NCI-H1105 treated with DMSO at 0.1 percent for 48 hours (cell line): ENCODE results near the gene RNF133.

Experiments used
- DNase-seq: peaks from one replicate; lab custom pipeline; 2025; lab: John Stamatoyannopoulos, UW

Gene RNF133, protein sequence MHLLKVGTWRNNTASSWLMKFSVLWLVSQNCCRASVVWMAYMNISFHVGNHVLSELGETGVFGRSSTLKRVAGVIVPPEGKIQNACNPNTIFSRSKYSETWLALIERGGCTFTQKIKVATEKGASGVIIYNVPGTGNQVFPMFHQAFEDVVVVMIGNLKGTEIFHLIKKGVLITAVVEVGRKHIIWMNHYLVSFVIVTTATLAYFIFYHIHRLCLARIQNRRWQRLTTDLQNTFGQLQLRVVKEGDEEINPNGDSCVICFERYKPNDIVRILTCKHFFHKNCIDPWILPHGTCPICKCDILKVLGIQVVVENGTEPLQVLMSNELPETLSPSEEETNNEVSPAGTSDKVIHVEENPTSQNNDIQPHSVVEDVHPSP

GRCh38 chr7:122699017-122699416, at the start of gene RNF133:
Gene RNF133, minus strand, starts transcription at chr7:122699117. Its CDS starts 199 bp downstream, at chr7:122698918.
- no peak for DNase-seq

- DNase-seq, result no peak
Observed at GRCh38 chr7:122748195-122748594, 49.3 kb upstream of the RNF133 start.

- DNase-seq, result peak; percentile 93
Observed at GRCh38 chr7:122746948-122747347, 48.0 kb upstream of the RNF133 start.

GRCh38 chr7:122743211-122743610, 44.3 kb upstream of the RNF133 start:
- DNase-seq, result peak; percentile 12

DNA sequence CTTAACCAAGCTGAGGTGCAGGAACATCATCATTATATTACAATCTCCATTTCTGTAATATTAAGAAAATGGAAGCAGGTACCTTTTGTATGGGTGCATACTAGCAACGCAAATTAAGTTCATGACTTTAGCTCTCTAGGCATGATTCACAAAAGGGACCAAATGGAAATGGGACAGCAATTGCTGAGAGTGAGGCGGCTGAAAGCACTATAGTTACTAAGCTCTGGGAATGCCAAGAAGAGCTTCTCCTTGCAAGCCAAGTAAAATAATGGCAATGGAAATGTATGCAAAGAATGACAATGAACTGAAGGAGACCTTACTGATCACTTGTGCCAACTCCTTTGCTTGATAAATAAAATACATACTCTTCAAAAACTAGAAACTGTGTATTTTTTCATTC, 40.0 kb upstream of the RNF133 start:
- DNase-seq, result no peak

- DNase-seq, result no peak
Observed at GRCh38 chr7:122736183-122736582, 37.3 kb upstream of the RNF133 start.

DNA sequence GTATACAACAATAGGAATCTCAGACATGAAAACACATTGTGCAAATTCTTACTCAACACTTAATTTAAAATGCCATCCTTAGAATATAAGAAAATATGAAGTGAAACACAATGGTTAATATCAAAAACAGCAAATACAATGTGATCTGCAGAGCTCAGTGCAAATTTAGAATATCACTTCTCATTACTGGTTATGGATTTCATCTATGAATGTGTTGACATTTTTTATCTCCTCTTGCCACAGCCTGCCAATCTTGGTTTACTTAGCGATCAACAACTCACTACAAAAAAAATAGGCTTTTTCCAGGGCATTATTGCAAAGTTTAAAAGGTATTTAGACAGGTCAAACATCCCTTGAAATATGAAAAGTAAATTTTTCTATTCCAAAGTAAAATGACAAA, 28.8 kb upstream of the RNF133 start:
- no peak for DNase-seq

DNA sequence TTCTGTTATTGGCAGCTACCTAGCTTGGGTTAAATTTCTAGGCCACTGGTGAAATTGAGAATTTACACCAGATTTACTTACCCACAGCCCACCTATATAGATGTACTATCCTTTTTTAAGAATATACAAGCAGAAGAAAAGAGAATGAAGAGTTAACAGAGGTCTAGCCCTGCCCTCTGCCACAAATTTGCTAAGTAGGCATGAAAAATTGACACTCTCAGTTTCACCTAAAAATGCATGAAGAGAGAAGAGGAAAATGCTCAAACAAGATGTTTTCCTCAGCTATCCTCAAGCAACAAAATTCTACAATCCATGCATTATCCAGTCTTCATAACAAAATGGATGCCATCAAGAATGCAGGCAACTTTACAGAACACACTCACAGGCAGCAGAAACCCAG, 28.4 kb upstream of the RNF133 start:
- DNase-seq, result no peak

DNA sequence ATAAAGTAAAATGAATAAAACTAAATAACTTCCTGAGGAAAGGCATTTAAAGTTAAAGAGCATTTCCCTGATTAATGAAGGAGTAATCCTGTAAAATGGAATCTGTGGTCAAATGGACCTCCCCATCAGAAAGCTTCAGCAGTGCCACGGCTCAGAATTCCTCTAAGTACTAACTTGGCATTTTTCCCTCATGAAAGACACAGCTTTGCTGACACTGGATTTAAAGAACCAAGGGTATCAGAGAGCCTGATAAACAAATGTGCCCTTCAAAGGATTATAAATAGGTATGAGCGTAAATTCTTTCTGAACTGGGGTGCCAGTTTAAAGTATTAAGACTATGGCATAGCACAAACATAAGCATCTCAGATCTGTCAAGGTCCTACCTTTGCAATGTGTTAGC, 28.0 kb upstream of the RNF133 start:
- no peak for DNase-seq

DNA sequence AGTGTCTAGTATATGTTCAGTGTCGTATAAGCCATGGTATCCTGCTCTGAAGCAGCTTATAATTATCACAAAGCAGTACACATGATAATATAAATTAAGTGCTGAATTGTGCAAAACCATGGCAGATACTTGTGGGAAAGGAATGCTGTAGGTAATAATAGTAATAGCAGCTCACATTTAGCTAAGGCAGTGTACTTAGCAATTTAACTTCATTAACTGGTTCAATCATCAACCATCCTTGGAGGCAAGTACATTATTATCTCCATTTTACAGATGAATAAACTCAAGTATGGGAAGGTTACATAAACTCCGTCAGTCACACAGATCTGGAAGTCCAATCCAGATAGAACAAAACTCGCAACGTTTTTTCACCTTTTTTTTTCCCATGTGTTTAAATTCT, 25.4 kb upstream of the RNF133 start:
- no peak for DNase-seq

GRCh38 chr7:122719010-122719578, 20.2 kb upstream of the RNF133 start:
- no peak for DNase-seq

DNA sequence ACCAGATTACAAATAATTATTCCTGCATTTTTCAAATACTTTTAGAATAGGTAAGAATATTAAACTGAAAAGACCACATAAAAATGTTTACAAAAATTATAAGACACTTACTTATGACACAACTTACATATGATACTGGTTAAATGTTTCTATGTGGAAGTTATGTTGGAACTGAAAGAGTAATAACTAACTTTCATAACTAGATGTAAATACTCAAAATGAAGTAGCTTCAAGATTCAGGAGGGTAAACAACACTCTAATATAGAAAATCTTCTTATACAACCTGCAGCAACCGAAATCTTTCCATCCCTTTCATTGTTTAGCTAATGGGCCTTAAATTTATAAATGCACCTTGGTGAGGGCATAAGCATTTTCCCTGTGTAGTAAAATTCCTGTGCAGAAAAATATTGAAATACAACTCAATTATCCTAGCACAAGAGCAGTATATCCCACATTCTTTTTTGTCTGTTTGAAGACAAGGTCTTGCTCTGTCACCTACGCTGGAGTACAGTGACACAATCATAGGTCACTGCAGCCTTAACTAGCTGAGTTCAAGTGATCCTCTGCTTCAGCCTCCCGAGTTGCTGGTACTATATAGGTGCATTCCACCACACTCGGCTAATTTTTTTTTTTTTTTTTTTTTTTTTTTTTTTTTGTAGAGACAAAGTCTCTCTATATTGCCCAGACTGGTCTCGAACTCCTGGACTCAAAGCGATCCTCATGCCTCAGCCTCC, 18.6 kb upstream of the RNF133 start:
- DNase-seq, result no peak

- no peak for DNase-seq
Observed at GRCh38 chr7:122715183-122715582, 16.3 kb upstream of the RNF133 start.

- DNase-seq, result no peak
Observed at GRCh38 chr7:122710916-122711315, 12.0 kb upstream of the RNF133 start.

- DNase-seq, result no peak
Observed at GRCh38 chr7:122709930-122710646, 11.2 kb upstream of the RNF133 start.

- DNase-seq, result no peak
Observed at GRCh38 chr7:122706836-122707235, 7.9 kb upstream of the RNF133 start.

GRCh38 chr7:122702872-122703510, 4.1 kb upstream of the RNF133 start, which contains the start of gene RNF148:
Gene RNF148, minus strand, starts transcription at chr7:122702922. Its CDS starts 172 bp downstream, at chr7:122702750.
- no peak for DNase-seq

DNA sequence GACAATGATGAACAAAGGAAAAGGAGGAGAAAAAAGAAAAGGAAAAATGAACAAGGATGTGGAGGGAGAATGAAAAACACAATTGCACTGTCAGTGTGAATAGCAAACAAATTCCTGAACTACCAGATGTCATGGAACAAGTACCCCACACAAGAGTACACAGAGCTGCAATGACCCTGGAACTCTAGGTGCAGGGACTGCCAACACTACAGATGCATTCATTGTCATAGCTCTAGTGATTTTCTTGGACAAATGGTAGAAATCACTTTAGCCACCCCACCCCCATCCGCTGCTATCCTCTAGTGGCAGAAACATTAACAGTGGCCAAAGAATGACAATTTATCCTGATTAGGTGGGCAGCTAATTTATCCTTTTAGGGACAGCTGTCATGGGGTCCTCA, 3.1 kb downstream of the RNF133 start:
- DNase-seq, result no peak

DNA sequence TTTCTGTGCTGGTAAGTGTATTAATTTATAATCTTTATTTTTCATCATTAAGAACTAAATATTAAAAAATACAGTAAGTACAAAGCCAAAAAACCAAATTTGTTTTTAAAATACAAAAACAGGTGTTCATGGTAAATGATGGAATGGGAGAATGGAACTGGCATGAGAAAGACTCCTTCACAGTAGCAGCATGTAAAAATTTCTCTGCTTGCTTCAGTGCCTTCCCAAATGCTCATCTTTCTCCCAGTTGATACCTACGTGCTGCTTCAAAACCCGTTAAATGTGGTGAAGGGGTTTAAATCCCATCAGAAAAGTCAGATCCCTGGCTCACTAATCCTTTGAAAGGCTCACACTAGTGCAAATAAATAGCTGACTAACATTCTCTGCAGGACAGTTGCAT, 4.2 kb downstream of the RNF133 start:
- no peak for DNase-seq

DNA sequence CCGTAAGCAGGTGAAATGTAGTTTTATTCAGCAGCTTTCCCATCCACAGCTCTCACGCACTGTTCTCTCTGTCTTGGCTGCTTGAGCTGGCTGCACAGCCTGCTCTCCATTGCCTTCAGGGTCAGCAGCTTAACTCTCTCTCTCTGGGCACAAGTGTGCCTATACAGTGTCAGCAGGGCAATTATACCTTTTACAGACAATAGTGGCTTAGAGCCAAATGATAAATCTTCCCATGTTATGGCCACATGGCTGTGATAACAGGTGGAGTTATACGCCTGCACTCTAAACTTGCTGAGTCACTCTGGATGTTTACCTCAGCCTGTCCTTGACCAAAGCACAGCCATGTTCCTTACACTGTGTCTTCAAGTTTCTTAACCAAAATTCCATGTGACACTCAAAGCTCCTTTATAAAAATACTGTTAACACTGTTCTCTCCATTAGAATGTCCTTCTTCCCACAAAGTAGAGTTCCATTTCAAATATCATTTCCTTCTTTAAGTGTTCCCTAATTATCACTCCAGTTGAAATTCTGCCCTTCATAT, 6.1 kb downstream of the RNF133 start:
- DNase-seq, result no peak

DNA sequence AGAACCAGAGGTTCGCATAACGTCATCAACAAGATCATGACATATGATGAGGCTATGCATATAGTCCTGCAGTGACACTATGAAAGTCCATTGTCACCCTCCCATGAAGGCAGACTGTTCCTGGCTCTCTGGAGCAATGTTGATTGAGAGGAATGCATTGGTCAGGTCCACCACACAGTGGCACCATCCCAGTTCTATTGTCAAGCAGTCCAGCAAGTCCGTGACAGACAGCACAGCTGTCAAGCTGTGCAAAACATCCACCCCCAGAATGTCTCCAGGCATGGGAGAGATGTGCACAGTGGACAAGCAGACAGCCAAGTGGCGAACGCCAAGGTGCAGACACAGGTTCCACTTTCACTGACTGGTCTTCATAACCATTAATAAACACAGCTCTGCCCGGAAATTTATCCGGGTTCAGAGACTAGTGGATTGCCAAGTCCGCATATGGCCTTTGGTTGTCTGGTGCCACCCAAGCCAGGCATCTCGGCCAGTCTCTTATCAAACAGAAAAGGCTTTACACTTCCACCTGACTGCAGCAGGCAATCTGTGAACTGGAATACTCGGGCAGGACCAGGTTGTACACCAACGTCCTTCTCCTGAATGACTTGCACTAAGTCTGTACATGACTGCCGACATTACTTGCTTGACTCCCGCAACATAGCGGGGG, 7.2 kb downstream of the RNF133 start:
- DNase-seq, result no peak
